HEK293 (cell line): ENCODE results near the gene GNLY.

ENCODE experiments used
- ZBTB7A ChIP-seq: fragments of 450-650 bp; formaldehyde crosslinking; IDR thresholded peaks from 2 replicates; pipeline ENCODE4 v1.5.1; 2016; ENCODE audit warnings: low read depth, missing biosample characterization, missing genetic modification characterization
- ZEB2 ChIP-seq: fragments of 450-650 bp; formaldehyde crosslinking; IDR thresholded peaks from 2 replicates; pipeline ENCODE4 v1.5.1; 2016; ENCODE audit warnings: missing biosample characterization, missing genetic modification characterization
- ZNF416 ChIP-seq: fragments of 450-650 bp; formaldehyde crosslinking; IDR thresholded peaks from 2 replicates; pipeline ENCODE4 v1.5.1; 2016; ENCODE audit warnings: missing biosample characterization, missing genetic modification characterization
- ZNF510 ChIP-seq: fragments of 450-650 bp; formaldehyde crosslinking; IDR thresholded peaks from 2 replicates; pipeline ENCODE4 v1.5.1; 2018; ENCODE audit warnings: mild to moderate bottlenecking, missing genetic modification characterization, missing biosample characterization; ENCODE audit not compliant: insufficient replicate concordance
- ZNF514 ChIP-seq: fragments of 450-650 bp; formaldehyde crosslinking; IDR thresholded peaks from 2 replicates; pipeline ENCODE4 v1.5.1; 2016; ENCODE audit warnings: missing biosample characterization, missing genetic modification characterization
- ZNF548 ChIP-seq: fragments of 450-650 bp; formaldehyde crosslinking; IDR thresholded peaks from 2 replicates; pipeline ENCODE4 v1.5.1; 2016; ENCODE audit warnings: missing biosample characterization, missing genetic modification characterization
- ZNF707 ChIP-seq: fragments of 450-650 bp; formaldehyde crosslinking; IDR thresholded peaks from 2 replicates; pipeline ENCODE4 v1.5.1; 2016; ENCODE audit warnings: missing biosample characterization, missing genetic modification characterization
- TF ChIP-seq, protein P1 (sequence below): fragments of 450-650 bp; formaldehyde crosslinking; IDR thresholded peaks from 2 replicates; pipeline ENCODE4 v1.5.1; 2016; ENCODE audit warnings: missing biosample characterization, missing genetic modification characterization
- TF ChIP-seq, protein P2 (sequence below): fragments of 450-650 bp; formaldehyde crosslinking; IDR thresholded peaks from 2 replicates; pipeline ENCODE4 v1.5.1; 2017; ENCODE audit warnings: missing biosample characterization, missing genetic modification characterization

GRCh38 chr2:85724731-85725181, 30.6 kb downstream of the GNLY start:
- no peak for TF ChIP-seq ZNF514 (tag by site-specific recombination)
- TF ChIP-seq, protein P1, sequence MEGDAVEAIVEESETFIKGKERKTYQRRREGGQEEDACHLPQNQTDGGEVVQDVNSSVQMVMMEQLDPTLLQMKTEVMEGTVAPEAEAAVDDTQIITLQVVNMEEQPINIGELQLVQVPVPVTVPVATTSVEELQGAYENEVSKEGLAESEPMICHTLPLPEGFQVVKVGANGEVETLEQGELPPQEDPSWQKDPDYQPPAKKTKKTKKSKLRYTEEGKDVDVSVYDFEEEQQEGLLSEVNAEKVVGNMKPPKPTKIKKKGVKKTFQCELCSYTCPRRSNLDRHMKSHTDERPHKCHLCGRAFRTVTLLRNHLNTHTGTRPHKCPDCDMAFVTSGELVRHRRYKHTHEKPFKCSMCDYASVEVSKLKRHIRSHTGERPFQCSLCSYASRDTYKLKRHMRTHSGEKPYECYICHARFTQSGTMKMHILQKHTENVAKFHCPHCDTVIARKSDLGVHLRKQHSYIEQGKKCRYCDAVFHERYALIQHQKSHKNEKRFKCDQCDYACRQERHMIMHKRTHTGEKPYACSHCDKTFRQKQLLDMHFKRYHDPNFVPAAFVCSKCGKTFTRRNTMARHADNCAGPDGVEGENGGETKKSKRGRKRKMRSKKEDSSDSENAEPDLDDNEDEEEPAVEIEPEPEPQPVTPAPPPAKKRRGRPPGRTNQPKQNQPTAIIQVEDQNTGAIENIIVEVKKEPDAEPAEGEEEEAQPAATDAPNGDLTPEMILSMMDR (tag by site-specific recombination), result no peak
- no peak for TF ChIP-seq ZNF510 (tag by site-specific recombination)
- TF ChIP-seq ZNF548 (tag by site-specific recombination), result no peak
- TF ChIP-seq, protein P2, sequence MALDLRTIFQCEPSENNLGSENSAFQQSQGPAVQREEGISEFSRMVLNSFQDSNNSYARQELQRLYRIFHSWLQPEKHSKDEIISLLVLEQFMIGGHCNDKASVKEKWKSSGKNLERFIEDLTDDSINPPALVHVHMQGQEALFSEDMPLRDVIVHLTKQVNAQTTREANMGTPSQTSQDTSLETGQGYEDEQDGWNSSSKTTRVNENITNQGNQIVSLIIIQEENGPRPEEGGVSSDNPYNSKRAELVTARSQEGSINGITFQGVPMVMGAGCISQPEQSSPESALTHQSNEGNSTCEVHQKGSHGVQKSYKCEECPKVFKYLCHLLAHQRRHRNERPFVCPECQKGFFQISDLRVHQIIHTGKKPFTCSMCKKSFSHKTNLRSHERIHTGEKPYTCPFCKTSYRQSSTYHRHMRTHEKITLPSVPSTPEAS (tag by site-specific recombination), result no peak
- no peak for TF ChIP-seq ZEB2 (tag by site-specific recombination)
- TF ChIP-seq ZNF416 (tag by site-specific recombination), result no peak
- TF ChIP-seq ZBTB7A (tag by site-specific recombination), result no peak
- no peak for TF ChIP-seq ZNF707 (tag by site-specific recombination)
